Retinal pigment epithelial cell (primary cell): ENCODE measurements around the gene MAML3.
A peak's percentile ranks its signal among the peaks of the same experiment; 100 is the strongest.

ENCODE experiments used
- DNase-seq: peaks from one replicate; pipeline ENCODE4 v3.0.0-alpha.2; 2010; ENCODE audit warnings: low read depth
- H3K4me3 ChIP-seq: 2 replicates; pipeline ENCODE4 v1.5.1; 2011; ENCODE audit warnings: mild to moderate bottlenecking, low read length, control low read depth, moderate library complexity
- CTCF ChIP-seq: conservative IDR thresholded peaks from 2 replicates; pipeline ENCODE4 v1.5.1; 2011; ENCODE audit warnings: low read depth, low read length, control low read depth, inconsistent platforms

The MAML3 gene

GRCh38 chr4:140049024-140049848 is 104.7 kb downstream of the MAML3 start:
- no peak for DNase-seq
- TF ChIP-seq CTCF = peak; percentile 26
- H3K4me3 ChIP-seq = peak overlapping the region; percentile 29

- no peak for DNase-seq
- H3K4me3 ChIP-seq = no peak overlapping the region
- TF ChIP-seq CTCF = no peak
Measured at GRCh38 chr4:140048419-140048995, 105.5 kb downstream of the MAML3 start.

- no peak for DNase-seq
- no peak overlapping the region for H3K4me3 ChIP-seq
- no peak for TF ChIP-seq CTCF
Measured at GRCh38 chr4:140047786-140048185, 106.2 kb downstream of the MAML3 start.

GRCh38 chr4:140047017-140047640 is 106.9 kb downstream of the MAML3 start:
- H3K4me3 ChIP-seq = no peak overlapping the region
- TF ChIP-seq CTCF = no peak

GRCh38 chr4:140046543-140046942 is 107.4 kb downstream of the MAML3 start:
- TF ChIP-seq CTCF = no peak
- H3K4me3 ChIP-seq = no peak overlapping the region
- DNase-seq = no peak

More at GRCh38 chr4:140047017-140047640, 106.9 kb downstream of the MAML3 start:
- DNase-seq = no peak

- no peak overlapping the region for H3K4me3 ChIP-seq
- no peak for DNase-seq
Measured at GRCh38 chr4:140046016-140046415, 108.0 kb downstream of the MAML3 start.

More at GRCh38 chr4:140046016-140046415, 108.0 kb downstream of the MAML3 start:
- TF ChIP-seq CTCF = no peak
